Heart right ventricle (tissue), 16 donors: ENCODE results near the gene INCA1. TPM values are rescaled to one million over a fixed set of nuclear protein-coding genes. Genes with fewer than 3 reads are reported as not detected.
"Not testable (repeated sequence)": the region's sequence is repeated elsewhere in the genome, so short reads cannot be mapped to it uniquely, and the experiment has no call there.

Source experiments
- ATAC-seq, 8 donors: fragments of 200-7000 bp; cut with Tn5 transposase; one replicate each; pipeline ENCODE4 v1.9.1; 2020; ENCODE audit warnings: mild to moderate bottlenecking in 8 of 8, moderate library complexity in 8 of 8, moderate number of reproducible peaks in 1 of 8
- DNase-seq, 2 donors: peaks; one replicate each; pipeline ENCODE4 v3.0.0-alpha.2; 2020
- H3K27ac ChIP-seq, 10 donors: fragments of 200-600 bp; sonication (generic) in 2 of 10; one replicate each; pipeline versions ENCODE4 v1.5.0 to v1.8.0; 2020 to 2022; ENCODE audit warnings: mild to moderate bottlenecking in 3 of 10
- H3K27me3 ChIP-seq, 7 donors: fragments of 200-600 bp; one replicate each; pipeline ENCODE4 v1.8.0; 2021 to 2022; ENCODE audit warnings: mild to moderate bottlenecking in 2 of 7
- H3K36me3 ChIP-seq, 9 donors: fragments of 200-600 bp; sonication (generic) in 1 of 9; one replicate each; pipeline versions ENCODE4 v1.5.0 to v1.8.0; 2020 to 2022; ENCODE audit warnings: mild to moderate bottlenecking in 2 of 9
- H3K4me1 ChIP-seq, 9 donors: fragments of 200-600 bp; sonication (generic) in 1 of 9; one replicate each; pipeline versions ENCODE4 v1.5.0 to v1.8.0; 2020 to 2022; ENCODE audit warnings: mild to moderate bottlenecking in 4 of 9
- H3K4me3 ChIP-seq, 10 donors: fragments of 200-600 bp; sonication (generic) in 2 of 10; one replicate each; pipeline versions ENCODE4 v1.5.0 to v1.8.0; 2020 to 2022; ENCODE audit warnings: mild to moderate bottlenecking in 7 of 10, moderate library complexity in 2 of 10
- H3K9me3 ChIP-seq, 11 donors: fragments of 200-600 bp in 10 of 11; sonication (generic) in 2 of 11; one replicate each; pipeline versions ENCODE4 v1.5.0 to v1.8.0; 2013 to 2022; ENCODE audit warnings: mild to moderate bottlenecking in 2 of 11, control low read depth in 1 of 11, moderate library complexity in 1 of 11
- CTCF ChIP-seq, 9 donors: fragments of 200-600 bp; sonication (generic) in 2 of 9; IDR thresholded peaks; one replicate each; pipeline versions ENCODE4 v1.5.0 to v1.8.0; 2021 to 2022; ENCODE audit warnings: antibody characterized with exemption in 9 of 9, mild to moderate bottlenecking in 5 of 9, moderate library complexity in 1 of 9
- WGBS, 2 donors: extraction: QIAGEN DNeasy Blood & Tissue Kit; methylation state at CpG; one replicate each; pipeline ENCODE4 v1.1.7; 2013; ENCODE audit warnings: inconsistent platforms in 1 of 2; 5-methylcytosine and 5-hydroxymethylcytosine counted together
- intact Hi-C, 10 donors: fragments of 100-400 bp; cut with DNase I; formaldehyde crosslinking; loops; one replicate each; pipeline versions ENCODE4 v1.11.1 to v1.14.2; 2022
- polyA plus RNA-seq, 2 donors: library from polyadenylated mRNA; stranded (reverse); fragments of 200-250 nt; gene quantifications; one replicate each; pipeline ENCODE4 v1.2.3, GENCODE V29; 2013
- total RNA-seq, 10 donors: library from RNA; stranded (reverse); fragmentation: NEBNext Ultra II Directional in 3 of 10; extraction: Animal tissue kit (Norgen Biotek cat#: 25700) in 3 of 10; gene quantifications; one replicate each; pipeline versions ENCODE4 v1.2.1 to v1.2.4, GENCODE V29; 2021 to 2023
- donor health status: Arrhythmogenic right ventricular cardiomyopathy.
- donor health status: ischemic (EF 13 %, LVEDD 7.1; RV severe dilation, severe dysfunction).
- donor health status: healthy with polysubstance abuse.
- donor health status: DM: no; HTN: yes; CAD: no.
- donor health status: DM: no; HTN: no; CAD: no.
- donor health status: ischemic (EF 25% LVEDD 6.9; RV normal size, moderate dysfunction).
- donor health status: ischemic (EF 25% LVEDD 5.7; RV mildly dilated, moderate dysfunction).
- donor health status: healthy.
- donor health status: DM: yes; HTN: yes; CAD: no.
- donor health status: Ischemic cardiomyopathy.
- donor health status: ischemic (EF 35%, LVEDD 5.7; RV mildly dilated, moderate dysfunction).
- donor health status: nonischemic (EF 11% LVEDD 7.7; RV severe dilation, severe dysfunction).
- donor health status: DM: yes; HTN: yes; CAD: no.
- donor health status: PGD.
- donor health status: ischemic (EF 29% LVEDD 5.4; RV normal size, mild dysfunction).
- donor health status: nonischemic (EF 23%, LVEDD 6.1; RV moderate dilation, normal function).

INCA1 gene
- total and polyA plus RNA-seq, 12 donors, result 0.83 to 7.8 (median 2.2) TPM

GRCh38 chr17:5033352-5034015, 36.2 kb upstream of the INCA1 start:
- intact Hi-C loops, result no loop called here
- peak in 1 of 8 donors; percentile 8 for ATAC-seq
- Histone ChIP-seq H3K4me1 (peaks cover 0 to 24% (median 11%) of the 10 kb centered on the region in 9 donors), H3K27me3 (peaks cover 0 to 24% (median 7%) of the 10 kb centered on the region in 7 donors), H3K27ac (no peak overlapping the region), H3K36me3 (no peaks in the 10 kb centered on the region), H3K4me3 (no peak overlapping the region), H3K9me3 (no peaks in the 10 kb centered on the region)
- TF ChIP-seq CTCF (IDR thresholded peaks at IDR 0.05), result no peak
- whole genome bisulfite sequencing, 2 donors, result 81 to 95% methylated on average over 13 of the region's 13 CpGs
- DNase-seq, result no peak

GRCh38 chr17:5032865-5033264, 35.5 kb upstream of the INCA1 start:
- Histone ChIP-seq H3K4me3 (no peak overlapping the region), H3K27me3 (peaks cover 0 to 24% (median 7%) of the 10 kb centered on the region in 7 donors), H3K36me3 (no peaks in the 10 kb centered on the region), H3K4me1 (peaks cover 0 to 24% (median 11%) of the 10 kb centered on the region in 9 donors), H3K27ac (no peak overlapping the region), H3K9me3 (no peaks in the 10 kb centered on the region)
- TF ChIP-seq CTCF (IDR thresholded peaks at IDR 0.05), result no peak
- peak in 1 of 8 donors; percentile 2 for ATAC-seq
- DNase-seq, result no peak
- 86 to 93% methylated on average over 6 of the region's 6 CpGs for WGBS, 2 donors
- intact Hi-C loops, result no loop called here

GRCh38 chr17:5031365-5032082, 34.2 kb upstream of the INCA1 start:
- DNase-seq, result peak; percentile 77 to 79
- Histone ChIP-seq H3K4me1 (peaks cover 0 to 24% (median 11%) of the 10 kb centered on the region in 9 donors), H3K4me3 (peak overlapping the region in 9 of 10 donors; percentile 28 to 56 (median 49)), H3K36me3 (no peaks in the 10 kb centered on the region), H3K9me3 (no peaks in the 10 kb centered on the region), H3K27ac (peak overlapping the region in 7 of 10 donors; percentile 1 to 80 (median 40)), H3K27me3 (peaks cover 0 to 19% (median 6%) of the 10 kb centered on the region in 7 donors)
- intact Hi-C loops, result loop anchor here in 5 of 10 donors (1.0 to 2.0 kb wide), 2 partner anchors 31 kb away; no protein-coding TSS in a partner anchor
- TF ChIP-seq CTCF (IDR thresholded peaks at IDR 0.05), result peak; percentile 69 to 83 (median 79)
- ATAC-seq, result peak; percentile 48 to 87 (median 80)
- 4 to 6% methylated on average over 34 to 48 of the region's 48 CpGs for WGBS, 2 donors

GRCh38 chr17:5030168-5030567, 32.8 kb upstream of the INCA1 start:
- H3K36me3 ChIP-seq, H3K27me3 ChIP-seq, H3K27ac ChIP-seq, H3K9me3 ChIP-seq, ATAC-seq, DNase-seq, H3K4me3 ChIP-seq: not testable (repeated sequence)
- intact Hi-C loops, result loop anchor here in 4 of 10 donors (2.0 kb wide), 1 partner anchor 33 kb away; no protein-coding TSS in a partner anchor
- H3K4me1 ChIP-seq, result peaks cover 0 to 20% (median 7%) of the 10 kb centered on the region in 9 donors
- 88 to 96% methylated on average over 2 of the region's 2 CpGs for WGBS, 2 donors
